ENCODE results near the gene CTSF.

CTSF gene

GRCh38 chr11:66570850-66571180, 2.4 kb upstream of the CTSF start:
- DNase-seq (ENCODE audit: low read depth), result no peak
- H3K4me3 ChIP-seq (ENCODE audit: control insufficient read depth, low read depth, low read length), result no peak overlapping the region
- TF ChIP-seq CTCF (IDR thresholded peaks at IDR 0.05; ENCODE audit: control insufficient read depth, insufficient read depth, low read depth, low read length, missing control alignments), result no peak

- DNase-seq (ENCODE audit: low read depth), result no peak
- TF ChIP-seq CTCF (IDR thresholded peaks at IDR 0.05; ENCODE audit: control insufficient read depth, insufficient read depth, low read depth, low read length, missing control alignments), result no peak
- H3K4me3 ChIP-seq (ENCODE audit: control insufficient read depth, low read depth, low read length), result no peak overlapping the region
Measured at GRCh38 chr11:66570079-66570849, 1.9 kb upstream of the CTSF start.

GRCh38 chr11:66569076-66569475, 670 bp upstream of the CTSF start:
- DNase-seq (ENCODE audit: low read depth), result no peak
- no peak for TF ChIP-seq CTCF (IDR thresholded peaks at IDR 0.05; ENCODE audit: control insufficient read depth, insufficient read depth, low read depth, low read length, missing control alignments)
- no peak overlapping the region for H3K4me3 ChIP-seq (ENCODE audit: control insufficient read depth, low read depth, low read length)

GRCh38 chr11:66567787-66568123, 651 bp downstream of the CTSF start:
- DNase-seq (ENCODE audit: low read depth), result no peak
- peak overlapping the region; percentile 45 for H3K4me3 ChIP-seq (ENCODE audit: control insufficient read depth, low read depth, low read length)
- TF ChIP-seq CTCF (IDR thresholded peaks at IDR 0.05; ENCODE audit: control insufficient read depth, insufficient read depth, low read depth, low read length, missing control alignments), result no peak

GRCh38 chr11:66566221-66566620, 2.2 kb downstream of the CTSF start:
- no peak for TF ChIP-seq CTCF (IDR thresholded peaks at IDR 0.05; ENCODE audit: control insufficient read depth, insufficient read depth, low read depth, low read length, missing control alignments)
- H3K4me3 ChIP-seq (ENCODE audit: control insufficient read depth, low read depth, low read length), result no peak overlapping the region
- no peak for DNase-seq (ENCODE audit: low read depth)

GRCh38 chr11:66564984-66565383, 3.4 kb downstream of the CTSF start:
- TF ChIP-seq CTCF (IDR thresholded peaks at IDR 0.05; ENCODE audit: control insufficient read depth, insufficient read depth, low read depth, low read length, missing control alignments), result no peak
- no peak overlapping the region for H3K4me3 ChIP-seq (ENCODE audit: control insufficient read depth, low read depth, low read length)
- no peak for DNase-seq (ENCODE audit: low read depth)

GRCh38 chr11:66564538-66564937, 3.9 kb downstream of the CTSF start:
- TF ChIP-seq CTCF (IDR thresholded peaks at IDR 0.05; ENCODE audit: control insufficient read depth, insufficient read depth, low read depth, low read length, missing control alignments), result no peak
- no peak for DNase-seq (ENCODE audit: low read depth)
- no peak overlapping the region for H3K4me3 ChIP-seq (ENCODE audit: control insufficient read depth, low read depth, low read length)

Data from AG09309 (cell line).